ENCODE measurements around the gene NELL2.

NELL2 gene

DNA sequence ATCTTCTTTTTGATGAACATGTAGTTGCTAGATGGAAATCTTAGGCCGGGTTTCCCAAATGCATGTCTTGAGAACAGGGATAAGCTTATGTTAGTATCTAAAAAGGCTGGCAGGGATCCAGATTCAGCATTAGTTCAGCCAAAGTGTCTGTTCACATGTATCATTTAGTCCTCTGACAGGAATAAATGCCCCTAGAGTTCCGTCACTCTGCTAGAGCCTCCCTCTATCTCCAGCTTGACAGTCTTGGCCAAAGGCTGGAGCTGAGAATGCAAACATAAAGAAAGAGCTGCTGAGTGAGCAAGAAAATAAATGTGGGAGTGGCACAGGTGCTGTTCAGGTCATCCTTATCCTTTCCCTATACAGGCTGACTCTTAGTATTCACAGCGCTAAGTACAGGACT is 13.8 kb upstream of the NELL2 start:
- Mint-ChIP-seq H3K4me3 (no peak overlapping the region), H3K9me3 (peaks cover 3% of the 10 kb centered on the region), H3K36me3 (ENCODE audit: low read depth) (no peaks in the 10 kb centered on the region), H3K27me3 (ENCODE audit: low read depth) (no peaks in the 10 kb centered on the region), H3K4me1 (no peaks in the 10 kb centered on the region), H3K27ac (no peak overlapping the region)
- TF ChIP-seq, protein P1, sequence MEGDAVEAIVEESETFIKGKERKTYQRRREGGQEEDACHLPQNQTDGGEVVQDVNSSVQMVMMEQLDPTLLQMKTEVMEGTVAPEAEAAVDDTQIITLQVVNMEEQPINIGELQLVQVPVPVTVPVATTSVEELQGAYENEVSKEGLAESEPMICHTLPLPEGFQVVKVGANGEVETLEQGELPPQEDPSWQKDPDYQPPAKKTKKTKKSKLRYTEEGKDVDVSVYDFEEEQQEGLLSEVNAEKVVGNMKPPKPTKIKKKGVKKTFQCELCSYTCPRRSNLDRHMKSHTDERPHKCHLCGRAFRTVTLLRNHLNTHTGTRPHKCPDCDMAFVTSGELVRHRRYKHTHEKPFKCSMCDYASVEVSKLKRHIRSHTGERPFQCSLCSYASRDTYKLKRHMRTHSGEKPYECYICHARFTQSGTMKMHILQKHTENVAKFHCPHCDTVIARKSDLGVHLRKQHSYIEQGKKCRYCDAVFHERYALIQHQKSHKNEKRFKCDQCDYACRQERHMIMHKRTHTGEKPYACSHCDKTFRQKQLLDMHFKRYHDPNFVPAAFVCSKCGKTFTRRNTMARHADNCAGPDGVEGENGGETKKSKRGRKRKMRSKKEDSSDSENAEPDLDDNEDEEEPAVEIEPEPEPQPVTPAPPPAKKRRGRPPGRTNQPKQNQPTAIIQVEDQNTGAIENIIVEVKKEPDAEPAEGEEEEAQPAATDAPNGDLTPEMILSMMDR (IDR thresholded peaks at IDR 0.05; ENCODE audit: unreplicated experiment in 3 of 3), result no peak

DNA sequence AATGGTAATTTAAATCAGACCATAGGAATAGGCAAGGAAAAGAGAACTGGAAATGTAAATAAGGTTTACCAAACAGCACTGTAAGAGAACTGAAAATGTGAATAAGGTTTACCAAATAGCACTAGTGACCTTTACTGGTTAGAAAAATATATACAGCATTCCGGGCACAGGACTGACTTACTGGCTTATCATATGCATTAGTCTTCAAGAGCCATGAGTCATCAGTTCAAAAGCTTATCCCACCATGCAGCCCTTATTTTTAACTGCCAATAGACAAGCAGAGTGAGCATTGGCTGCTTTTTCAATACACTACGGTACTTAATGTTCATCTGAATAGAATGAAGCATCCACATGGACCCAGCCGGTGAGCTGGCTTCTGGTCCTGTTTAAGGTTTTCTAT is 13.0 kb upstream of the NELL2 start:
- TF ChIP-seq, protein P1 (IDR thresholded peaks at IDR 0.05; ENCODE audit: unreplicated experiment in 3 of 3), result no peak
- Mint-ChIP-seq H3K9me3 (peaks cover 3% of the 10 kb centered on the region), H3K27me3 (ENCODE audit: low read depth) (no peaks in the 10 kb centered on the region), H3K4me1 (no peaks in the 10 kb centered on the region), H3K4me3 (no peak overlapping the region), H3K36me3 (ENCODE audit: low read depth) (no peaks in the 10 kb centered on the region), H3K27ac (no peak overlapping the region)

DNA sequence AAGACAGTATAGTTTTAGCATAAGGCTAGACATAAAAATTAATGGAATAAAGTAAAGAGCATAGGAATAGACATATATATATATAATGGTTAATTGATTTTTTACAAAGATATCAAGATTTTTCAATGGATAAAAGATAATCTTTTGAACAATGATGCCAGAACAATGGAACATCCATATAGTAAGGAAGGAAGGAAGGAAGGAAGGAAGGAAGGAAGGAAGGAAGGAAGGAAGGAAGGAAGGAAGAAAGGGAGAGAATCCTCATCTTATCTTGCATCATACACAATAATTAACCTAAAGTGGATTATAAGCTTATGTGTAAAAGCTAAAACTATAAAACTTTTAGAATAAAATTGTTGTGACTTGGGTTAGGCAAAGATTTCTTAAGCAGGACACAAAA is 9.8 kb upstream of the NELL2 start:
- Mint-ChIP-seq H3K27ac (no peak overlapping the region), H3K36me3 (ENCODE audit: low read depth) (peaks cover 4% of the 10 kb centered on the region), H3K4me1 (no peaks in the 10 kb centered on the region), H3K9me3 (peaks cover 8% of the 10 kb centered on the region), H3K4me3 (no peak overlapping the region), H3K27me3 (ENCODE audit: low read depth) (no peaks in the 10 kb centered on the region)
- TF ChIP-seq, protein P1 (IDR thresholded peaks at IDR 0.05; ENCODE audit: unreplicated experiment in 3 of 3), result no peak

DNA sequence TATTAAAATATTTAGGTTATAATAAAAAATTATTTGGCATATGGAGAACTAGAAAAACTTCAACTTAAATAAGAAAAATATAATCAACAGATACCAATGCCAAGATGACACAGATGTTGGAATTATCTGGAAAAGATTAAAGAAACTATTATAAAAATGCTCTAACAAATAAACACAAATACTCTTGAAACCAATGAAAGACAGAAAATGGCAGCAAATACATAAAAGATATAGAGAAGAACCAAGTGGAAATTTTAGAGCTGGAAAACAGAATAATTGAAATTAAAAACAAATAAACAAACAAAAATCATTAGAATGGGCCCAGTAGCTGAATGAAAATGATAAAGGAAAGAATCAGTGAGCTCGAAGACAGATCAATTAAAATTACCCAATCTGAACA is 5.1 kb upstream of the NELL2 start:
- H3K4me3 Mint-ChIP-seq, result no peak overlapping the region
- peaks cover 8% of the 10 kb centered on the region for H3K4me1 Mint-ChIP-seq
- peaks cover 23% of the 10 kb centered on the region for H3K27me3 Mint-ChIP-seq (ENCODE audit: low read depth)
- H3K27ac Mint-ChIP-seq, result no peak overlapping the region
- peaks cover 4% of the 10 kb centered on the region for H3K36me3 Mint-ChIP-seq (ENCODE audit: low read depth)
- peaks cover 25% of the 10 kb centered on the region for H3K9me3 Mint-ChIP-seq
- TF ChIP-seq, protein P1 (IDR thresholded peaks at IDR 0.05; ENCODE audit: unreplicated experiment in 3 of 3), result no peak

DNA sequence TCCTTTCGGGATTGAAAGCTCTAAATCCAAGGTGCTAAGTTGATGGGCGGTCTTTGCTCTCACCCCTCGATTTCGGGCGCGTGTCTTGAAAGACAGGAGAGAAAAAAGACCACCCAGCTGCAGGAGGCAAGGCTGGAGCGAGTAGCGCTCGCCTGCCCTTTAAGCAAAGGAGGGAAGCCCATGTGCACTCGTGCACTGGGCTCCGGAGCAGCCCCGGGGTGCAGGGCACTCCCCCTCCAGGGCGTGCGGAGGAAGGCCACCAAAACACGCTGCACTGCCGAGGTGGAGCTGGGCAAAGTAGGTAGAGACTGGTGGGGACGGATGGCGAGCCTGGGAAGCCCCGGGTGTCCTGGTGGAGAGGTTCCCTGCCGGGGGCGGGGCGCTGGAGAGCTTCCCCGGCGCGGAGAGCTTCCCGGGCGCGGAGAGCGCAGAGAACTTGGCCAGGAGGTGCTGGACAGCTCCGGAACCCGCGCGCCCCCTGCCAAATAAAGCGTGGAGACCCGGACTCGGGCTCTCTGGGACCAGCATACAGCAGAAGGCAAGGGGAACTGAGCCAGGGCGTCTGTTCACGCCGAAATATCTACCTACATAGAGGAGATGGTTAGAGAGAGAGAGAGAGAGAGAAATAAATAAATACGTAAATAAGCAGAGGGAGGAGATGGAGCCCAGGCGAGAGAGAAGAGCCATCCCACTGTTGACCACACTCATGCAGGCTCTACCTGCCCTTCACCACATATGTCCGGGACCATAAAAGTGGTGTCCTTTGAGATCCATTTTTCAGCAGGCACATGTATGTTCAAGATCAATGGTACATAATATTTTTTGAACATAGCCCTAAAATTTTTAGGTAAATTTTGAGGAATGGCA is 662 bp upstream of the NELL2 start:
- H3K36me3 Mint-ChIP-seq (ENCODE audit: low read depth), result peaks cover 4% of the 10 kb centered on the region
- no peak overlapping the region for H3K27ac Mint-ChIP-seq
- peak overlapping the region; percentile 86 to 98 (median 86) for H3K4me3 Mint-ChIP-seq
- peaks cover 20% of the 10 kb centered on the region for H3K4me1 Mint-ChIP-seq
- H3K27me3 Mint-ChIP-seq (ENCODE audit: low read depth), result peaks cover 51% of the 10 kb centered on the region
- TF ChIP-seq, protein P1 (IDR thresholded peaks at IDR 0.05; ENCODE audit: unreplicated experiment in 3 of 3), result no peak
- peaks cover 25% of the 10 kb centered on the region for H3K9me3 Mint-ChIP-seq

Measured in nephron (organoid).